Osteoblast (primary cell): ENCODE measurements around the gene GPR137B. TPM values are rescaled to one million over a fixed set of nuclear protein-coding genes. Genes with fewer than 3 reads are reported as not detected.

Source experiments
- DNase-seq: peaks from one replicate; pipeline ENCODE4 v3.0.0; 2011; ENCODE audit warnings: low spot score, mixed read lengths; ENCODE audit not compliant: insufficient read length; ENCODE audit errors: missing footprints
- H2AFZ ChIP-seq: 2 replicates; pipeline ENCODE4 v1.6.0; 2011; ENCODE audit warnings: mild to moderate bottlenecking, low read length
- H3K27ac ChIP-seq: 2 replicates; pipeline ENCODE4 v1.5.1; 2011; ENCODE audit warnings: mild to moderate bottlenecking, low read depth, low read length, moderate library complexity
- H3K27me3 ChIP-seq: 2 replicates; pipeline ENCODE4 v1.6.0; 2012; ENCODE audit warnings: mild to moderate bottlenecking, control low read depth, inconsistent platforms, low read length, moderate library complexity; ENCODE audit not compliant: insufficient read depth
- H3K36me3 ChIP-seq: 2 replicates; pipeline ENCODE4 v1.5.1; 2011; ENCODE audit warnings: mild to moderate bottlenecking, low read length, control low read depth, moderate library complexity; ENCODE audit not compliant: insufficient read depth
- H3K4me1 ChIP-seq: 2 replicates; pipeline ENCODE4 v1.5.1; 2011; ENCODE audit warnings: mild to moderate bottlenecking, low read length, control low read depth, moderate library complexity; ENCODE audit not compliant: insufficient read depth
- H3K4me2 ChIP-seq: 2 replicates; pipeline ENCODE4 v1.6.0; 2011; ENCODE audit warnings: mild to moderate bottlenecking, low read length; ENCODE audit not compliant: insufficient read depth
- H3K4me3 ChIP-seq: fragments of 200-600 bp; sonication (generic); 3 replicates; pipeline ENCODE4 v1.5.1; 2012; ENCODE audit warnings: mild to moderate bottlenecking, low read length, inconsistent platforms; ENCODE audit not compliant: insufficient read depth
- H3K79me2 ChIP-seq: 2 replicates; pipeline ENCODE4 v1.6.0; 2012; ENCODE audit warnings: mild to moderate bottlenecking, low read length, control low read depth, inconsistent platforms; ENCODE audit not compliant: insufficient read depth
- H3K9me3 ChIP-seq: 2 replicates; pipeline ENCODE4 v1.5.1; 2011; ENCODE audit warnings: low read depth, low read length, control low read depth
- H4K20me1 ChIP-seq: 2 replicates; pipeline ENCODE4 v1.6.0; 2012; ENCODE audit warnings: mild to moderate bottlenecking, low read length, control low read depth; ENCODE audit not compliant: insufficient read depth
- CTCF ChIP-seq: IDR thresholded peaks from 2 replicates; pipeline ENCODE4 v1.5.1; 2011; ENCODE audit warnings: mild to moderate bottlenecking, low read depth, low read length, moderate library complexity; ENCODE audit errors: extremely low read depth
- total RNA-seq: library from RNA; depleted of rRNA; stranded (reverse); fragments of >200 nt; gene quantifications from 2 replicates; pipeline ENCODE4 v1.2.3, GENCODE V29; 2012

The GPR137B gene
- total RNA-seq, 1 donor: 23.5 TPM

- no peak overlapping the region for H3K4me2 ChIP-seq
- no peak overlapping the region for H3K27ac ChIP-seq
- peak; percentile 85 for DNase-seq
- no peak overlapping the region for H2AFZ ChIP-seq
- no peaks in the 10 kb centered on the region for H3K9me3 ChIP-seq
- no peaks in the 10 kb centered on the region for H3K36me3 ChIP-seq
- TF ChIP-seq CTCF: no peak
- H3K4me1 ChIP-seq: peaks cover 18% of the 10 kb centered on the region
- peaks cover 41% of the 10 kb centered on the region for H3K79me2 ChIP-seq
- H3K4me3 ChIP-seq: no peak overlapping the region
- peaks cover 34% of the 10 kb centered on the region for H4K20me1 ChIP-seq
- peaks cover 9% of the 10 kb centered on the region for H3K27me3 ChIP-seq
These were observed 2.3 kb downstream of the GPR137B start for GRCh38 chr1:236144446-236145150.

GRCh38 chr1:236147068-236147467 is 4.7 kb downstream of the GPR137B start:
- H3K79me2 ChIP-seq: peaks cover 51% of the 10 kb centered on the region
- no peak overlapping the region for H3K27ac ChIP-seq
- no peak overlapping the region for H2AFZ ChIP-seq
- no peak overlapping the region for H3K4me3 ChIP-seq
- peaks cover 11% of the 10 kb centered on the region for H3K4me1 ChIP-seq
- H4K20me1 ChIP-seq: peaks cover 45% of the 10 kb centered on the region
- H3K4me2 ChIP-seq: no peak overlapping the region
- no peak for TF ChIP-seq CTCF
- H3K36me3 ChIP-seq: no peaks in the 10 kb centered on the region
- peak; percentile 48 for DNase-seq
- no peaks in the 10 kb centered on the region for H3K27me3 ChIP-seq
- H3K9me3 ChIP-seq: no peaks in the 10 kb centered on the region

DNA sequence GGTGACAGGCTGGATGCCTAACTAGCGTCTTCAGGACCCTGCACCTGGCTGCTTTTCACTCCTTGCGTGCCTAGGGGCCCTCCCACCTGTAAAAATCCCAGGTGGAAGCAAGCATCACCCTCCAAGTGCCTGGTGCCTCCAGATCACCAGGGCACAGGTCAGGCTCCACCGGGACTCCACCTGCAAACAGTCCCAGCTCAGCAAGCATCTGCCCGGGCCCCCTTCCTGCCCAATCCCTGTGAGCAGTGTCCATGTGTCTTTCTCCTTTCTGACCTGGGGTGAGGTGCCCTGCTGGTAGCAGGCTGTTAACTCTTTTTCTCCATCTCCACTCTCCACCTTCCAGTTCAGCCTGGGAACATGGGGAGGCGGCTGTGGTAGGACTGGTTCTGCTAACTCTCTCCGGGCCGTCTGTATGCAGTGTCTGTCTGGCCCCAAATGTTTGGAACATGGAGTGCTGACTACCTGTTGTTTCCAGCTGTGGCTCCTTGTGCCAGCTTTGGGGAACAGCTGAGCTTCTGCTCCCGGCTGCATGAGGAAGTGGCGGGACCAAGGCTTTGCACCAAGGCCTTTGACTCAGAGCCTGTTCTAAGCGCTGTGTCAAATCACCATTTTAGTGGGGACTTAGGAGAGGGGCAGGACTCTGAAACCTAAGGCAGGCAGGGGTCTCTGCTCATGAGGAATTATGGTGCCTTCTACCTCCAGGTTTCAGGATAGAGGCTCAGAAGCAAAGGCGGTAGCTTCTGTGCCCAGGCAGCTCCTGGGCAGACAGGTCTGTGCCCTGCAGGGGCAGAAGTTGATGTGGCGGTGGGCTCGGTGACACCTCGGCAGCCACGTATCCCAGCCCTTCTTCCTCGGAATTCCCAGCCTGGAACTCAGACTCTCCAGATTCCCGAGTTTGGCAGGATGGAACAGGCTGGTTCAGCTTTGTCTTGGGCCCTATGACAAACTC is 5.5 kb downstream of the GPR137B start:
- H3K4me2 ChIP-seq: no peak overlapping the region
- peaks cover 45% of the 10 kb centered on the region for H4K20me1 ChIP-seq
- H3K27me3 ChIP-seq: no peaks in the 10 kb centered on the region
- H3K27ac ChIP-seq: no peak overlapping the region
- H3K4me1 ChIP-seq: peaks cover 11% of the 10 kb centered on the region
- H3K79me2 ChIP-seq: peaks cover 50% of the 10 kb centered on the region
- H3K9me3 ChIP-seq: no peaks in the 10 kb centered on the region
- H2AFZ ChIP-seq: no peak overlapping the region
- DNase-seq: peak; percentile 77
- H3K36me3 ChIP-seq: no peaks in the 10 kb centered on the region
- no peak for TF ChIP-seq CTCF
- no peak overlapping the region for H3K4me3 ChIP-seq

DNA sequence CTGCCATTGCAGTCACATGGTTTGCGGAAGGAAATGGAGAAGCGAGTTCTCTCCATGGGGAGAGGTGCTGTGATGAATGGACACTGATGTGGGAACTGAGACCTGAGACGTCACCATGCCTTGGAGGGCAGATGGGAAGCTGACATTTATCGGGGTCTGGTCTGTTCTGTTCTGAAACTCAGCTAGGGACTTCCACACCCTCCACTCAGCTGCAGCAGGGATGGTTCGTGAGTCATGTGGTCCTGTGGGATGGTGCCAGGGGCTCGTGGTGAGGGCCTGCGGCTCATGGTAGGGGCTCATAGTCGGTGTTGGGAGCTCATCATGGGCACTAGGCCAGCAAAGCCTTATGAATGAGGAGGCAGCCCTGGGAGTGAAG is 6.1 kb downstream of the GPR137B start:
- no peaks in the 10 kb centered on the region for H3K36me3 ChIP-seq
- no peak overlapping the region for H3K4me2 ChIP-seq
- peaks cover 49% of the 10 kb centered on the region for H3K79me2 ChIP-seq
- H3K9me3 ChIP-seq: no peaks in the 10 kb centered on the region
- peak; percentile 70 for DNase-seq
- H2AFZ ChIP-seq: no peak overlapping the region
- H4K20me1 ChIP-seq: peaks cover 45% of the 10 kb centered on the region
- no peaks in the 10 kb centered on the region for H3K27me3 ChIP-seq
- H3K4me3 ChIP-seq: no peak overlapping the region
- no peak for TF ChIP-seq CTCF
- H3K4me1 ChIP-seq: peaks cover 8% of the 10 kb centered on the region
- no peak overlapping the region for H3K27ac ChIP-seq
